Naive thymus-derived CD4-positive, alpha-beta T cell (primary cell): Measurements from ENCODE around the gene PSMA2. TPM values are rescaled to one million over a fixed set of nuclear protein-coding genes. Genes with fewer than 3 reads are reported as not detected.
A peak's percentile ranks its signal among the peaks of the same experiment; 100 is the strongest.

Experiments
- ATAC-seq: fragments of 150-1000 bp; cut with Tn5 transposase; 2 replicates; pipeline ENCODE4 v1.10.0; 2021; ENCODE audit warnings: mild to moderate bottlenecking, moderate library complexity
- CTCF ChIA-PET: fragments of 350-600 bp; sonication (Branson Sonifier 250); formaldehyde crosslinking; loops from one replicate; lab custom pipeline; 2021; ENCODE audit warnings: antibody characterized with exemption; lab: Charles Lee
- POLR2A ChIA-PET: fragments of 350-600 bp; sonication (Branson Sonifier 250); formaldehyde crosslinking; loops from one replicate; lab custom pipeline; 2021; ENCODE audit warnings: antibody characterized with exemption, inconsistent platforms; lab: Charles Lee
- DNase-seq, 9 donors: peaks; one replicate each; pipeline versions ENCODE4 v3.0.0 to v3.0.0-alpha.2; 2020 to 2022; ENCODE audit warnings: mixed read lengths in 1 of 9
- H3K27ac ChIP-seq: one replicate; pipeline ENCODE4 v1.7.0; 2013; ENCODE audit warnings: mild to moderate bottlenecking, low read depth, low read length, moderate library complexity
- H3K27me3 ChIP-seq, 2 donors: one replicate each; pipeline ENCODE4 v1.7.0; 2013; ENCODE audit warnings: low read length in 2 of 2, mild to moderate bottlenecking in 2 of 2, moderate library complexity in 2 of 2; ENCODE audit not compliant: control insufficient read depth in 2 of 2, insufficient read depth in 2 of 2
- H3K36me3 ChIP-seq, 3 experiments: 1 replicate in 2 of 3; 2 replicates in 1 of 3; pipeline ENCODE4 v1.7.0; 2013; ENCODE audit warnings: low read length in 3 of 3, mild to moderate bottlenecking in 3 of 3, moderate library complexity in 1 of 3; ENCODE audit not compliant: insufficient read depth in 3 of 3, control insufficient read depth in 2 of 3
- H3K4me1 ChIP-seq, 2 donors: one replicate each; pipeline ENCODE4 v1.7.0; 2013; ENCODE audit warnings: low read length in 2 of 2, mild to moderate bottlenecking in 2 of 2, moderate library complexity in 1 of 2; ENCODE audit not compliant: control insufficient read depth in 2 of 2, insufficient read depth in 2 of 2
- H3K4me3 ChIP-seq: 2 replicates; pipeline ENCODE4 v1.7.0; 2013; ENCODE audit warnings: mild to moderate bottlenecking, low read length
- H3K9me3 ChIP-seq, 3 experiments: 1 replicate in 2 of 3; 2 replicates in 1 of 3; pipeline ENCODE4 v1.7.0; 2013; ENCODE audit warnings: low read length in 3 of 3; ENCODE audit not compliant: control insufficient read depth in 2 of 3
- H3K27ac Mint-ChIP-seq, 9 donors: one replicate each; pipeline ENCODE4 v1.8.0; 2020 to 2022; ENCODE audit warnings: mixed read lengths in 9 of 9, mild to moderate bottlenecking in 8 of 9, moderate library complexity in 5 of 9, inconsistent platforms in 2 of 9
- H3K27me3 Mint-ChIP-seq, 5 donors: one replicate each; pipeline ENCODE4 v1.8.0; 2021 to 2022; ENCODE audit warnings: mixed read lengths in 5 of 5, mild to moderate bottlenecking in 1 of 5
- H3K36me3 Mint-ChIP-seq, 5 donors: one replicate each; pipeline ENCODE4 v1.8.0; 2020 to 2022; ENCODE audit warnings: mixed read lengths in 5 of 5, mild to moderate bottlenecking in 3 of 5, inconsistent platforms in 1 of 5
- H3K4me1 Mint-ChIP-seq, 7 donors: one replicate each; pipeline ENCODE4 v1.8.0; 2020 to 2022; ENCODE audit warnings: mixed read lengths in 7 of 7, mild to moderate bottlenecking in 3 of 7, inconsistent platforms in 1 of 7
- H3K4me3 Mint-ChIP-seq, 10 donors: one replicate each; pipeline ENCODE4 v1.8.0; 2020 to 2022; ENCODE audit warnings: mild to moderate bottlenecking in 10 of 10, mixed read lengths in 10 of 10, moderate library complexity in 6 of 10, inconsistent platforms in 2 of 10
- H3K9me3 Mint-ChIP-seq, 11 donors: one replicate each; pipeline ENCODE4 v1.8.0; 2020 to 2022; ENCODE audit warnings: mixed read lengths in 11 of 11, mild to moderate bottlenecking in 4 of 11, inconsistent platforms in 1 of 11, moderate library complexity in 1 of 11
- intact Hi-C, 2 donors: fragments of 100-400 bp; cut with micrococcal nuclease; formaldehyde crosslinking; loops; one replicate each; pipeline ENCODE4 v1.15.1; 2023
- polyA plus RNA-seq, 2 donors: library from polyadenylated mRNA; unstranded; fragments of 300-500 nt; fragmentation: Illumina TruSeq; gene quantifications; one replicate each; pipeline ENCODE4 v1.2.3, GENCODE V29; 2021
- total RNA-seq, 6 experiments: library from RNA in 5 of 6; stranded (reverse) in 5 of 6; gene quantifications; 1 replicate in 5 of 6; 2 replicates in 1 of 6; pipeline ENCODE4 v1.2.3 and lab custom pipeline; 2021 to 2026

Gene PSMA2
- total and polyA plus RNA-seq, 7 experiments from 2014 or later = 29.3 to 257 (median 40.2) TPM

DNA sequence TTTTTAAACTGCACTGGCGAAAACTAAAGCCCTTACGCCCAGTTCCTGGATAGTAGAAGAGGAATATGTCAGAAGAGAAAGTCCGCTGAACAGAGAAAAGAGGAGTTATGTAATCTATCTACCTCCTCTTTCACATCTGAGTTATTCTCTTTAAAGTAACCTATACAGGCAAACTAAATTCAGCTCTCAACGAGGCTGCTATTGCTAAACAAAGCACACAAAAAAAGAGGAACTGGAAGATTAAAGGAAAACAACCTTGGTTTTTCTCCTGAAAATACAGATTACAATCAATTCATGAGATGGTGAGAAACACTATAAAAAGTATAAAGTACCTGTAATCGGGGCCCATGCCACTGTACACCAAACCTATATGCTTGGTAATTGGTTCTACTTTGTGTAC lies 5.8 kb downstream of the PSMA2 start:
- Mint-ChIP-seq H3K9me3 (no peaks in the 10 kb centered on the region), H3K36me3 (peaks cover 8 to 34% (median 22%) of the 10 kb centered on the region in 5 donors), H3K27ac (no peak overlapping the region), H3K27me3 (no peaks in the 10 kb centered on the region), H3K4me1 (peaks cover 25 to 60% (median 52%) of the 10 kb centered on the region in 7 donors), H3K4me3 (no peak overlapping the region)
- ATAC-seq (no peak), DNase-seq (no peak)
- Histone ChIP-seq H3K4me3 (no peak overlapping the region), H3K9me3 (no peaks in the 10 kb centered on the region), H3K36me3 (peaks cover 7 to 53% (median 20%) of the 10 kb centered on the region in 3 experiments), H3K27ac (no peak overlapping the region), H3K27me3 (no peaks in the 10 kb centered on the region), H3K4me1 (peaks cover 13 to 32% of the 10 kb centered on the region in 2 donors)
- ChIA-PET POLR2A (interaction anchor here (1.0 kb wide), 1 partner anchor 37 kb away, joined by 4 read pairs; no protein-coding TSS in a partner anchor), CTCF (interaction anchor here (0.7 kb wide), 1 partner anchor 11 kb away, joined by 3 read pairs; no protein-coding TSS in a partner anchor)
- intact Hi-C loops = no loop called here

DNA sequence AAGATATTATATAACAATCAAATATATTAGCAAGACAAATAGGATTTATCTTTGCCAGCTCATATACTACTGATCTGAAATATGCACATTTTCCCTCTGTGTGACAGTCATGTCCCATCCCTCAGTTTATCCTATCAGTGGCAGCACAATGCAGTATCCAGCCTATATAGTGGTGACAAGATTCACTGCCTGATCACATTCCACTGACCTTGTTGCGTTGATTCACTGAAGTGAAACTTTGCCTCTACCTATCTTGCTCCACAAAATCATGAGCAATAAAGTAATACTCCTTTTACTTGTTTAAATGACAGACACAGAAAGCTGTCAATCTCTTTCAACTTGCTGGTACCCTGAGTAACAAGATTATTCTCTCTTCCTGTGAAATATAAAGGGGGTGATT lies 6.3 kb downstream of the PSMA2 start:
- Histone ChIP-seq H3K4me1 (peaks cover 11 to 28% of the 10 kb centered on the region in 2 donors), H3K9me3 (no peaks in the 10 kb centered on the region), H3K27ac (no peak overlapping the region), H3K36me3 (peaks cover 7 to 58% (median 23%) of the 10 kb centered on the region in 3 experiments), H3K4me3 (no peak overlapping the region), H3K27me3 (no peaks in the 10 kb centered on the region)
- no peak overlapping the region for H3K4me3 Mint-ChIP-seq
- ChIA-PET POLR2A (interaction anchor here (1.3 kb wide), 1 partner anchor 13 kb away, joined by 3 read pairs; the partner anchor contains the start of gene C7orf25), CTCF (no interaction called here)
- no peaks in the 10 kb centered on the region for H3K27me3 Mint-ChIP-seq
- no peaks in the 10 kb centered on the region for H3K9me3 Mint-ChIP-seq
- peak overlapping the region in 1 of 9 donors; percentile 25 for H3K27ac Mint-ChIP-seq
- DNase-seq (no peak), ATAC-seq (no peak)
- peaks cover 8 to 40% (median 26%) of the 10 kb centered on the region in 5 donors for H3K36me3 Mint-ChIP-seq
- intact Hi-C loops = no loop called here
- peaks cover 25 to 59% (median 46%) of the 10 kb centered on the region in 7 donors for H3K4me1 Mint-ChIP-seq

DNA sequence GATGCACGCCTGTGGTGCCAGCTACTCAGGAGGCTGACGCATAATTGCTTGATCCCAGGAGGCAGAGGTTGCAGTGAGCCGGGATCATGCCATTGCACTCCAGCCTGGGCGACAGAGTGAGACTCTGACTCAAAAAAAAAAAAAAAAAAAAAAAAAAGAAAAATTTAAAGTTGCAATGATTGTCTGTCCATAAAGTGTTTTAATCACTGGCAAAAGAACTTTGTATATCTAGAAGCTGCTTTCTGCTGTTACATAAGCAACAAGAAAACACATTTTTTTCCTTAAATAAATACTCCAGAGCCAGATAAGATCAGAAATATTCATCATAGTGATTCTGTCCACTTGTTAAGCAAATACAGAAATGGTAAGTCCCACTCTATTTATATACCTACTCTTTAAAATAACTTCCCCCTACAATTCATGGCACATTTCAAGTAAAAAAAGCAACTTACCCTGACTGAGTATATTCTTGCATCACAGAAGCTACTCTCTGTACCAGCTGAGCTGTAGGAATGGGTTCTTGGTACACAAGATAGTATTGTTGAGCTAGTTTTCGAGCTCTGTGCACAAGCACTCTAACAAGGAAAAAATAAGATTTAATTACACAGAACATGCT lies 7.6 kb downstream of the PSMA2 start:
- Mint-ChIP-seq H3K36me3 (peaks cover 12 to 53% (median 34%) of the 10 kb centered on the region in 5 donors), H3K9me3 (no peaks in the 10 kb centered on the region), H3K4me1 (peaks cover 18 to 49% (median 34%) of the 10 kb centered on the region in 7 donors), H3K27ac (peak overlapping the region in 4 of 9 donors; percentile 5 to 44 (median 19)), H3K27me3 (no peaks in the 10 kb centered on the region), H3K4me3 (no peak overlapping the region)
- DNase-seq (no peak), ATAC-seq (no peak)
- Histone ChIP-seq H3K27ac (no peak overlapping the region), H3K27me3 (no peaks in the 10 kb centered on the region), H3K4me3 (no peak overlapping the region), H3K9me3 (no peaks in the 10 kb centered on the region), H3K36me3 (peaks cover 7 to 70% (median 29%) of the 10 kb centered on the region in 3 experiments), H3K4me1 (peaks cover 0 to 15% of the 10 kb centered on the region in 2 donors)
- intact Hi-C loops = no loop called here
- POLR2A ChIA-PET = interaction anchor here (1.1 to 1.3 kb wide), 2 partner anchors 11 to 12 kb away, joined by 3 to 8 read pairs; partner anchors contain the start of gene C7orf25
- CTCF ChIA-PET = interaction anchor here (0.6 to 0.7 kb wide), 3 partner anchors 11 to 112 kb away, joined by 3 read pairs; no protein-coding TSS in a partner anchor

- no peaks in the 10 kb centered on the region for H3K9me3 ChIP-seq
- intact Hi-C loops = no loop called here
- no peak overlapping the region for H3K4me3 ChIP-seq
- Mint-ChIP-seq H3K27ac (no peak overlapping the region), H3K4me3 (no peak overlapping the region), H3K4me1 (peaks cover 0 to 36% (median 16%) of the 10 kb centered on the region in 7 donors), H3K36me3 (peaks cover 14 to 62% (median 37%) of the 10 kb centered on the region in 5 donors), H3K27me3 (no peaks in the 10 kb centered on the region), H3K9me3 (no peaks in the 10 kb centered on the region)
- ChIA-PET CTCF (no interaction called here), POLR2A (no interaction called here)
- H3K27me3 ChIP-seq = no peaks in the 10 kb centered on the region
- H3K4me1 ChIP-seq = no peaks in the 10 kb centered on the region
- DNase-seq (no peak), ATAC-seq (no peak)
- no peak overlapping the region for H3K27ac ChIP-seq
- peaks cover 7 to 84% (median 29%) of the 10 kb centered on the region in 3 experiments for H3K36me3 ChIP-seq
Observed at GRCh38 chr7:42922017-42922753, 9.8 kb downstream of the PSMA2 start.

GRCh38 chr7:42915356-42915755 lies 16.6 kb downstream of the PSMA2 start:
- H3K9me3 ChIP-seq = no peaks in the 10 kb centered on the region
- intact Hi-C loops = no loop called here
- Mint-ChIP-seq H3K4me3 (no peak overlapping the region), H3K4me1 (peaks cover 18 to 54% (median 38%) of the 10 kb centered on the region in 7 donors), H3K27me3 (no peaks in the 10 kb centered on the region), H3K27ac (peak overlapping the region in 3 of 9 donors; percentile 11 to 80 (median 16)), H3K36me3 (peaks cover 7 to 35% (median 17%) of the 10 kb centered on the region in 5 donors), H3K9me3 (peaks cover 0 to 3% (median 0%) of the 10 kb centered on the region in 11 donors)
- ChIA-PET CTCF (interaction anchor here (1.0 kb wide), 1 partner anchor 11 kb away, joined by 3 read pairs; no protein-coding TSS in a partner anchor), POLR2A (interaction anchor here (0.6 to 2.3 kb wide), 3 partner anchors 13 to 1166 kb away, joined by 3 to 7 read pairs (median 7); partner anchors contain the start of genes MRPL32 and PSMA2)
- no peaks in the 10 kb centered on the region for H3K27me3 ChIP-seq
- DNase-seq (no peak), ATAC-seq (no peak)
- H3K27ac ChIP-seq = no peak overlapping the region
- H3K36me3 ChIP-seq = peaks cover 0 to 37% (median 12%) of the 10 kb centered on the region in 3 experiments
- no peak overlapping the region for H3K4me3 ChIP-seq
- H3K4me1 ChIP-seq = peaks cover 5 to 9% of the 10 kb centered on the region in 2 donors

DNA sequence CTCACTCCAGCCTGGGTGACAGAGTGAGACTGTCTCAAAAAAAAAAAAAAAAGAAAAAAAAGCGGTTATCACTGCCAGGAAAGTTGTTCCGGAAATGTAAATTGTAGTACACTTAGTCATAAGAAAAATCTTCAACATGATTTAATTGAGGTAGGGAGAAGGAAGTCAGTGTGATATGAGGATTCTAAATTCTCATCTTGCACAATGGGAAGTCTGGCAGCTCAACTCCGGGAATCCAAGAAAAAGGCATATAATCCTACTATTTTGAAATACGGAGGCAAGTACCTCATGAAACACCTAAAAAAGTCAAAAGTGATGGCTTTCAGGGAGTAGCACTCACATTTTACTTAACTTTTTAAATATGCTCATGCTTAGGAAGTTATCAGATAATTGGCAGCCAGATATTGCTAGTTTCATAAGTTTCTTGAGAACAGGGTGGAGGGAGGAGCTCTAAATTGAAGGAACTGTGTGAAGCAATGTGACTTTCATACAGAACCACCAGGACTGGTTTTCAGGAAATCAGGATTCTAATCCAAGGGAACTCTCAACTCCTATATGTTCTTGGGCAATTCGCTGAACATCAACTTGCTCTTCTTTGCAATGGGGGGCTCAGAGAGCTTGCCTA lies 17.4 kb downstream of the PSMA2 start:
- peak overlapping the region in 6 of 9 donors; percentile 16 to 85 (median 58) for H3K27ac Mint-ChIP-seq
- H3K27me3 Mint-ChIP-seq = no peaks in the 10 kb centered on the region
- DNase-seq (no peak), ATAC-seq (no peak)
- peaks cover 0 to 3% (median 0%) of the 10 kb centered on the region in 11 donors for H3K9me3 Mint-ChIP-seq
- H3K27ac ChIP-seq = no peak overlapping the region
- no peaks in the 10 kb centered on the region for H3K9me3 ChIP-seq
- H3K36me3 ChIP-seq = peaks cover 0 to 29% (median 7%) of the 10 kb centered on the region in 3 experiments
- no peak overlapping the region for H3K4me3 ChIP-seq
- H3K36me3 Mint-ChIP-seq = peaks cover 3 to 32% (median 18%) of the 10 kb centered on the region in 5 donors
- H3K4me3 Mint-ChIP-seq = no peak overlapping the region
- intact Hi-C loops = loop anchor here (5.0 kb wide), 2 partner anchors 1103 to 1288 kb away; partner anchors contain the start of gene YKT6 (in 1 of the 2)
- H3K27me3 ChIP-seq = no peaks in the 10 kb centered on the region
- POLR2A ChIA-PET = interaction anchor here (2.1 to 3.1 kb wide), 3 partner anchors 14 to 21 kb away, joined by 7 to 14 read pairs (median 7); partner anchors contain the start of genes MRPL32 and PSMA2
- CTCF ChIA-PET = interaction anchor here (1.0 kb wide), 1 partner anchor 12 kb away, joined by 3 read pairs; no protein-coding TSS in a partner anchor
- peaks cover 5 to 9% of the 10 kb centered on the region in 2 donors for H3K4me1 ChIP-seq
- H3K4me1 Mint-ChIP-seq = peaks cover 18 to 62% (median 46%) of the 10 kb centered on the region in 7 donors
